Stomach (tissue), 19 donors: ENCODE data around the gene INO80. TPM values are rescaled to one million over a fixed set of nuclear protein-coding genes. Genes with fewer than 3 reads are reported as not detected.

Source experiments
- DNase-seq, 2 donors: peaks; one replicate each; pipeline versions ENCODE4 v3.0.0 to v3.0.0-alpha.2; 2013 to 2019
- H3K27ac ChIP-seq, 5 donors: fragments of 200-600 bp in 4 of 5; sonication (generic) in 4 of 5; one replicate each; pipeline ENCODE4 v1.5.1; 2013 to 2019; ENCODE audit warnings: mild to moderate bottlenecking in 1 of 5, moderate library complexity in 1 of 5
- H3K27me3 ChIP-seq, 3 donors: fragments of 200-600 bp; sonication (generic); one replicate each; pipeline ENCODE4 v1.5.1; 2017 to 2019; ENCODE audit warnings: mixed run types in 1 of 3
- H3K36me3 ChIP-seq, 4 donors: fragments of 200-600 bp; sonication (generic); 1 replicate in 3 of 4; 2 replicates in 1 of 4; pipeline ENCODE4 v1.5.1; 2016 to 2019
- H3K4me1 ChIP-seq, 4 donors: fragments of 200-600 bp; sonication (generic); one replicate each; pipeline ENCODE4 v1.5.1; 2016 to 2019
- H3K4me3 ChIP-seq, 4 donors: fragments of 200-600 bp; sonication (generic) in 3 of 4; one replicate each; pipeline ENCODE4 v1.5.1; 2016 to 2019; ENCODE audit warnings: mild to moderate bottlenecking in 1 of 4
- H3K9me3 ChIP-seq, 4 donors: fragments of 200-600 bp; sonication (generic); one replicate each; pipeline ENCODE4 v1.5.1; 2016 to 2019
- EP300 ChIP-seq: sonication (generic); formaldehyde crosslinking; IDR thresholded peaks from one replicate; pipeline ENCODE4 v1.6.1; 2017; ENCODE audit warnings: antibody characterized with exemption
- POLR2A ChIP-seq, 4 donors: fragments of 450-650 bp; IDR thresholded peaks; one replicate each; pipeline ENCODE4 v1.6.1; 2016; ENCODE audit warnings: antibody characterized with exemption in 4 of 4, control low read depth in 2 of 4, mild to moderate bottlenecking in 1 of 4, moderate library complexity in 1 of 4
- POLR2AphosphoS5 ChIP-seq, 3 donors: sonication (generic); formaldehyde crosslinking; IDR thresholded peaks; one replicate each; pipeline ENCODE4 v1.6.1; 2016; ENCODE audit warnings: antibody characterized with exemption in 3 of 3
- WGBS, 5 donors: extraction: QIAGEN DNeasy Blood & Tissue Kit in 3 of 5; methylation state at CpG; one replicate each; pipeline versions ENCODE4 v1.1.5 to v1.1.7; 2013 to 2018; 5-methylcytosine and 5-hydroxymethylcytosine counted together
- intact Hi-C: fragments of 100-400 bp; cut with DNase I; formaldehyde crosslinking; loops from one replicate; pipeline ENCODE4 v1.15.1; 2023; ENCODE audit warnings: low total_unique reads
- long read RNA-seq, 10 donors: transcript quantifications; one replicate each; lab custom pipeline, GENCODE V29; 2026
- polyA plus RNA-seq, 3 donors: library from polyadenylated mRNA; stranded (reverse); fragments of 200-250 nt; gene quantifications; one replicate each; pipeline ENCODE4 v1.2.3, GENCODE V29; 2013
- total RNA-seq, 5 donors: library from RNA; depleted of rRNA; stranded (reverse); fragments of >200 nt; gene quantifications; one replicate each; pipeline versions ENCODE4 v1.1.0 to v1.2.3, GENCODE V29; 2014 to 2016
- TF ChIP-seq, protein P1 (sequence below), 7 experiments: fragments of 450-650 bp in 4 of 7; fragments of 200-600 bp in 3 of 7; sonication (generic) in 3 of 7; IDR thresholded peaks; one replicate each; pipeline ENCODE4 v1.5.1; 2016 to 2019; ENCODE audit warnings: antibody characterized with exemption in 7 of 7, control low read depth in 2 of 7, mild to moderate bottlenecking in 1 of 7
- donor health status: healthy with polysubstance abuse.
- donor health status: Bipolar disorder and iron deficiency.
- donor health status: healthy.

INO80 gene
- 10 to 100 TPM; 28.1 to 40.8 (median 32.6) TPM for total RNA-seq
- 10 to 100 TPM in 1 of 3 donors, 1 to 10 TPM in 2; 4.6 to 13.1 (median 9.0) TPM for polyA plus RNA-seq
- long read RNA-seq, donor 1, result 0 reads
- long read RNA-seq, donor 2, result 0 reads
- long read RNA-seq, donor 3, partial matches to known transcripts, result 0 of 1 reads
- long read RNA-seq, donor 3, other reads (novel, unspliced or antisense), result 0 of 1 reads
- long read RNA-seq, donor 4, result 0 reads
- long read RNA-seq, donor 5, result 0 reads
- long read RNA-seq, donor 6, partial matches to known transcripts, result 0 of 2 reads
- long read RNA-seq, donor 6, other reads (novel, unspliced or antisense), result 0 of 2 reads
- long read RNA-seq, donor 7, result 0 reads
- long read RNA-seq, donor 8, result 0 reads
- long read RNA-seq, donor 9, partial matches to known transcripts, result 0 of 1 reads
- long read RNA-seq, donor 9, other reads (novel, unspliced or antisense), result 0 of 1 reads
- long read RNA-seq, donor 10, result 0 reads

DNA sequence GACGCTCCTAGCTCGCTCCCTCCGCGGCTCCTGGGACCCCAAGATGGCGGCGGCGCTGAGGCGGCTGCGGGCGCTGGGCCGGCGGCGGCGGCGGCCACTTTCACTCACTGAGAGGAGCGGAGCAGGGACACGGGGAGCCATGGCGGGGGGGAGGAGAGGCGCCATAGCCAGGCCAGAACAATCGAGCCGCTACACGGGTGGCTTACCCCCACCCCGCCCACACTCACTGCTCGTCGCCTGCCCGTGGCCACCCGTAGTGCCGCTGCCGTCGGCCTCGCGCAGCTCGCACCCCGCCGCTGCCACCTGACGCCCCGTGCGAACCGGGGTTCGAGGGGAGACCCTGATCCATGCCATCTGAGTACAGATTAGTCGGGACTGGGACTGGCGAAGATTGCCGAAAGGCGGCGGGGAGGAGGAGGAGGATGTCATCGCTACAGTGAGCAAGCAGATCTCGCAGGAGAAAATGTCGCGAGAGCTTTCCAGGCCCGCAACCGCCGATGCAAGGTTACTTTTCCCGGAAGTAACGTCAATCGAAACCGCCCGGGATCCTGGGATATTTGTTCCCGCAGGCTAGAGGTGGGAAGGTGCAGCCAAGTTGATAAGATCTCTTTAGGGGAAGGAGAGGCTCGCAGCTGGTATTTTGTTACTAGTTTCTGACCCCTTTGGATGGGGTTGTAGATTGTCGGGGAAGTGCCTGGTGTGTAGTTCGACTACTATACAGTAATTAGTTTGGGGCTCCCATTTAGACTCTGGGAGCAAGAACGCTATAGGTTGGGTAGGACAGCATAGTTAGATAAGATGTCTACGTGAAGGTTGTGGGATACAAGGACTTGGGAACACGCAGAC, at the start of gene INO80:
Gene INO80 (minus strand): TSS at position 165 of the 846 bp plus-strand sequence. CDS start 19,970 bp downstream, outside the sequence.
- intact Hi-C loops, result no loop called here
- H3K4me3 ChIP-seq, result peak within 1 kb of the TSS; percentile 70 to 95 (median 77)
- H3K27me3 ChIP-seq, result no peaks in the 10 kb centered on the region
- DNase-seq, result peak; percentile 98 to 99
- peak within 1 kb of the TSS; percentile 98 to 100 (median 100) for H3K27ac ChIP-seq
- H3K9me3 ChIP-seq, result no peaks in the 10 kb centered on the region
- peaks cover 11 to 46% (median 34%) of the 10 kb centered on the region in 4 donors for H3K4me1 ChIP-seq
- 0 to 2% (median 1%) methylated on average over 24 to 63 of the region's 64 CpGs for WGBS, 5 donors
- H3K36me3 ChIP-seq, result no peaks in the 10 kb centered on the region
- TF ChIP-seq POLR2AphosphoS5 (IDR thresholded peaks at IDR 0.05) (peak; percentile 92 to 93 (median 92)), POLR2A (IDR thresholded peaks at IDR 0.05) (peak in 2 of 4 donors; percentile 80 to 81), EP300 (no peak)
- TF ChIP-seq, protein P1, sequence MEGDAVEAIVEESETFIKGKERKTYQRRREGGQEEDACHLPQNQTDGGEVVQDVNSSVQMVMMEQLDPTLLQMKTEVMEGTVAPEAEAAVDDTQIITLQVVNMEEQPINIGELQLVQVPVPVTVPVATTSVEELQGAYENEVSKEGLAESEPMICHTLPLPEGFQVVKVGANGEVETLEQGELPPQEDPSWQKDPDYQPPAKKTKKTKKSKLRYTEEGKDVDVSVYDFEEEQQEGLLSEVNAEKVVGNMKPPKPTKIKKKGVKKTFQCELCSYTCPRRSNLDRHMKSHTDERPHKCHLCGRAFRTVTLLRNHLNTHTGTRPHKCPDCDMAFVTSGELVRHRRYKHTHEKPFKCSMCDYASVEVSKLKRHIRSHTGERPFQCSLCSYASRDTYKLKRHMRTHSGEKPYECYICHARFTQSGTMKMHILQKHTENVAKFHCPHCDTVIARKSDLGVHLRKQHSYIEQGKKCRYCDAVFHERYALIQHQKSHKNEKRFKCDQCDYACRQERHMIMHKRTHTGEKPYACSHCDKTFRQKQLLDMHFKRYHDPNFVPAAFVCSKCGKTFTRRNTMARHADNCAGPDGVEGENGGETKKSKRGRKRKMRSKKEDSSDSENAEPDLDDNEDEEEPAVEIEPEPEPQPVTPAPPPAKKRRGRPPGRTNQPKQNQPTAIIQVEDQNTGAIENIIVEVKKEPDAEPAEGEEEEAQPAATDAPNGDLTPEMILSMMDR (IDR thresholded peaks at IDR 0.05), result peak in 1 of 7 experiments; percentile 23

DNA sequence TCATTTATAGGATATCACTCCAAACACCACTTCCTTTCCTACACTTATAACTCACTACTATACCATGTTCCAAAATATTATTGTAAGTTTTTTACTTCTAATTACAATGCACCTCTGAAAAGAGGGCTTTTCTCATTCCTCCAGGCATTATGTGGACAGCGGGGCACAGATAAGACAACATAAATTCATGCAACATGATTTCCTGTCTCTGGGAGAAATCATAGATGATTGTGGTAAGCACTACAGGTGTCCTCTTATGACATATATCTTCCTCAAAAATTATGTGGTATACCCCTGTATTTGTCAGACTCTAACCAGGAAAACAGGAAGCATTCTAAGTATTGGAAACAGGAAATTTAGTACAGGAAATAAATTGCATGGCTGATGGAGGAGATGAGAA, 45.7 kb upstream of the INO80 start:
- Histone ChIP-seq H3K27me3 (no peaks in the 10 kb centered on the region), H3K4me1 (no peaks in the 10 kb centered on the region), H3K27ac (peak overlapping the region in 1 of 5 donors; percentile 25), H3K4me3 (no peak overlapping the region), H3K9me3 (no peaks in the 10 kb centered on the region), H3K36me3 (no peaks in the 10 kb centered on the region)
- TF ChIP-seq EP300 (no peak), POLR2AphosphoS5 (IDR thresholded peaks at IDR 0.05) (no peak), POLR2A (IDR thresholded peaks at IDR 0.05) (no peak)
- TF ChIP-seq, protein P1 (IDR thresholded peaks at IDR 0.05), result no peak
- intact Hi-C loops, result no loop called here
- DNase-seq, result no peak
- WGBS, 5 donors, result 71 to 96% (median 79%) methylated on average over 1 of the region's 1 CpG

GRCh38 chr15:41161336-41161735, 45.3 kb upstream of the INO80 start:
- no peak for DNase-seq
- TF ChIP-seq POLR2AphosphoS5 (IDR thresholded peaks at IDR 0.05), result no peak
- Histone ChIP-seq H3K4me3 (no peak overlapping the region), H3K4me1 (no peaks in the 10 kb centered on the region), H3K27me3 (no peaks in the 10 kb centered on the region), H3K36me3 (no peaks in the 10 kb centered on the region), H3K9me3 (no peaks in the 10 kb centered on the region), H3K27ac (peak overlapping the region in 1 of 5 donors; percentile 25)
- WGBS, 5 donors, result 59 to 69% (median 65%) methylated on average over 6 of the region's 6 CpGs
- intact Hi-C loops, result no loop called here

GRCh38 chr15:41160639-41161315, 44.7 kb upstream of the INO80 start:
- WGBS, 5 donors, result 84 to 88% (median 86%) methylated on average over 15 of the region's 15 CpGs
- intact Hi-C loops, result no loop called here
- TF ChIP-seq POLR2AphosphoS5 (IDR thresholded peaks at IDR 0.05) (no peak), EP300 (no peak), POLR2A (IDR thresholded peaks at IDR 0.05) (no peak)
- TF ChIP-seq, protein P1 (IDR thresholded peaks at IDR 0.05), result no peak
- no peaks in the 10 kb centered on the region for H3K4me1 ChIP-seq
- H3K36me3 ChIP-seq, result no peaks in the 10 kb centered on the region
- H3K27me3 ChIP-seq, result no peaks in the 10 kb centered on the region
- H3K9me3 ChIP-seq, result no peaks in the 10 kb centered on the region
- no peak for DNase-seq
- no peak overlapping the region for H3K4me3 ChIP-seq
- no peak overlapping the region for H3K27ac ChIP-seq
